HepG2 (cell line): ENCODE results near the gene PDIA2. TPM values are rescaled to one million over a fixed set of nuclear protein-coding genes. Genes with fewer than 3 reads are reported as not detected.

Experiments
- E2F5 ChIP-seq: sonication (generic); formaldehyde crosslinking; conservative IDR thresholded peaks from 2 replicates; pipeline ENCODE4 v1.4.0; 2020; ENCODE audit warnings: missing genetic modification reagents
- GFI1 ChIP-seq: sonication (generic); formaldehyde crosslinking; IDR thresholded peaks from 2 replicates; pipeline ENCODE4 v1.5.0; 2020; ENCODE audit warnings: missing genetic modification reagents, mild to moderate bottlenecking, borderline replicate concordance
- HBP1 ChIP-seq: IDR thresholded peaks from 2 replicates; pipeline ENCODE4 v1.6.1; 2016; ENCODE audit warnings: low read depth, control low read depth
- JDP2 ChIP-seq: sonication (generic); formaldehyde crosslinking; IDR thresholded peaks from 2 replicates; pipeline ENCODE4 v1.8.1; 2022; ENCODE audit warnings: missing genetic modification reagents, borderline replicate concordance
- NFYC ChIP-seq: IDR thresholded peaks from 2 replicates; pipeline ENCODE4 v1.6.1; 2016; ENCODE audit warnings: missing genetic modification reagents, missing compliant biosample characterization
- RERE ChIP-seq: IDR thresholded peaks from 2 replicates; pipeline ENCODE4 v1.6.1; 2016; ENCODE audit warnings: low read depth, missing genetic modification reagents, missing compliant biosample characterization
- RFX1 ChIP-seq: fragments of 450-650 bp; IDR thresholded peaks from 2 replicates; pipeline ENCODE4 v1.6.1; 2017
- SKI ChIP-seq: fragments of 450-650 bp; IDR thresholded peaks from one replicate; pipeline ENCODE4 v1.6.1; 2018; ENCODE audit warnings: mild to moderate bottlenecking; ENCODE audit not compliant: partially characterized antibody
- ZNF253 ChIP-seq: sonication (generic); formaldehyde crosslinking; IDR thresholded peaks from 2 replicates; pipeline ENCODE4 v1.8.0; 2022; ENCODE audit warnings: mild to moderate bottlenecking, missing genetic modification reagents, borderline replicate concordance
- ZNF260 ChIP-seq: sonication (generic); formaldehyde crosslinking; IDR thresholded peaks from 2 replicates; pipeline ENCODE4 v1.4.0; 2020; ENCODE audit warnings: missing genetic modification reagents, low read depth, mild to moderate bottlenecking, borderline replicate concordance
- ZNF512 ChIP-seq: sonication (generic); formaldehyde crosslinking; IDR thresholded peaks from 2 replicates; pipeline ENCODE4 v1.4.0; 2020; ENCODE audit warnings: mild to moderate bottlenecking, missing genetic modification reagents
- ZNF550 ChIP-seq: sonication (generic); formaldehyde crosslinking; IDR thresholded peaks from 2 replicates; pipeline ENCODE4 v1.4.0; 2020; ENCODE audit warnings: mild to moderate bottlenecking, missing genetic modification reagents, borderline replicate concordance
- polyA plus RNA-seq, 8 experiments: library from polyadenylated mRNA; depleted of rRNA in 3 of 8; stranded (reverse) in 7 of 8; unstranded in 1 of 8; fragments of >200 nt; fragmentation: Illumina TruSeq in 4 of 8; extraction: Trizol in 4 of 8; gene quantifications; 2 replicates each; pipeline versions ENCODE4 v1.2.1 to v1.2.3, GENCODE V29; 2011 to 2016; ENCODE audit warnings: low read depth in 4 of 8, missing spikeins in 1 of 8, mixed read lengths in 1 of 8; ENCODE audit not compliant: insufficient read depth in 1 of 8
- total RNA-seq, 5 experiments: library from RNA; depleted of rRNA; stranded (reverse); fragments of >200 nt; fragmentation: Illumina TruSeq; extraction: Trizol; gene quantifications; 2 replicates each; pipeline ENCODE4 v1.2.3, GENCODE V29; 2016; ENCODE audit warnings: low read depth in 1 of 5

PDIA2 gene
- total and polyA plus RNA-seq, 2 of the 13 experiments (the other 11 are each of a cell fraction or from before 2014, with no cell fraction given) = 0.35 to 1.9 TPM

GRCh38 chr16:278863-279366 lies 4.0 kb upstream of the PDIA2 start (continued):
- TF ChIP-seq SKI (no peak), ZNF253 (CRISPR knock-in tag) (no peak), JDP2 (CRISPR knock-in tag) (no peak), NFYC (CRISPR knock-in tag) (peak; percentile 59), HBP1 (no peak), E2F5 (CRISPR knock-in tag) (no peak), RERE (CRISPR knock-in tag) (no peak), ZNF550 (CRISPR knock-in tag) (no peak), ZNF260 (no peak), GFI1 (CRISPR knock-in tag) (no peak), ZNF512 (CRISPR knock-in tag) (no peak), RFX1 (no peak)
